NCI-H187 treated with DMSO at 0.1 percent for 48 hours (cell line): Measurements from ENCODE around the gene KCNQ2.

ENCODE experiments used
- DNase-seq: peaks from one replicate; lab custom pipeline; 2025; lab: John Stamatoyannopoulos, UW

KCNQ2 gene

GRCh38 chr20:63369024-63369530 lies 103.4 kb downstream of the KCNQ2 start:
- no peak for DNase-seq

GRCh38 chr20:63368151-63368550 lies 104.3 kb downstream of the KCNQ2 start:
- DNase-seq: no peak

GRCh38 chr20:63367446-63368055 lies 104.9 kb downstream of the KCNQ2 start:
- no peak for DNase-seq

GRCh38 chr20:63366390-63367365 lies 105.8 kb downstream of the KCNQ2 start:
- peak; percentile 66 for DNase-seq

GRCh38 chr20:63365601-63366389 lies 106.7 kb downstream of the KCNQ2 start:
- no peak for DNase-seq

- no peak for DNase-seq
These were observed 107.5 kb downstream of the KCNQ2 start for GRCh38 chr20:63364801-63365585.

- no peak for DNase-seq
These were observed 108.4 kb downstream of the KCNQ2 start for GRCh38 chr20:63363981-63364561.

- no peak for DNase-seq
These were observed 109.2 kb downstream of the KCNQ2 start for GRCh38 chr20:63363013-63363957.

- no peak for DNase-seq
These were observed 109.9 kb downstream of the KCNQ2 start for GRCh38 chr20:63362436-63363009.

GRCh38 chr20:63361519-63362435 lies 110.7 kb downstream of the KCNQ2 start:
- no peak for DNase-seq

GRCh38 chr20:63360850-63361518 lies 111.5 kb downstream of the KCNQ2 start, which contains the start of gene CHRNA4:
Gene CHRNA4 (minus strand): TSS chr20:63361349. CDS start chr20:63361165, 184 bp downstream.
- no peak for DNase-seq

GRCh38 chr20:63359937-63360849 lies 112.3 kb downstream of the KCNQ2 start:
- no peak for DNase-seq

GRCh38 chr20:63359164-63359934 lies 113.1 kb downstream of the KCNQ2 start:
- no peak for DNase-seq

GRCh38 chr20:63357921-63358905 lies 114.2 kb downstream of the KCNQ2 start:
- DNase-seq: no peak
